GM13976 (cell line): ENCODE measurements around the gene MPZL1.

Experiments used
- DNase-seq: peaks from one replicate; pipeline ENCODE4 v3.0.0; 2012; ENCODE audit warnings: low spot score
- CTCF ChIP-seq: IDR thresholded peaks from 2 replicates; pipeline ENCODE4 v1.5.1; 2012; ENCODE audit warnings: borderline replicate concordance, mild to moderate bottlenecking; ENCODE audit not compliant: insufficient read depth; ENCODE audit errors: extremely low read depth, missing control alignments, control extremely low read depth
- in situ Hi-C: fragments of 300-500 bp; cut with MboI; formaldehyde crosslinking; loops from one replicate; pipeline ENCODE4 v1.12.0; 2022; ENCODE audit warnings: low sequenced_read_pairs, mixed read lengths, inconsistent platforms; ENCODE audit not compliant: unreplicated experiment

Gene MPZL1

GRCh38 chr1:167694691-167695090, 27.1 kb upstream of the MPZL1 start:
- TF ChIP-seq CTCF: no peak
- in situ Hi-C loops: no loop called here
- no peak for DNase-seq

DNA sequence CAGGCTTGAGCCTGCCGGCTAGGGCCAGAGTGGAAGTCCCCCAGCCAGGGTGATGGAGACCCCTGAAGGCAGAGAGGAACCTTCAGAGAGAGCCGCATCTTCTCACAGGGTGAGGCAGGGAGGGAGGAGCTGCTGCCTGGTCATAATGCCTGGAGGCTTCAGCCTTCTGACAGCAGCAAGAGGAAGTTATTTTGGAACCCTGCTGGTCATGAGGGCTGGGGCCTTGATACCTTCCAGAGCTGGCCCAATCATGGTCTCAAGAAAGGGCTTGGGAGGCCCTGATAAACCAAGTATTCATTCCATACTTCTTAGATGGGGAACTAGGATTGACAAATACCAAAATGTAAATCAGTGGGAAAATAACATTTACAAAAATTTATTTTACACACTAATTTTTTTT, 26.6 kb upstream of the MPZL1 start:
- in situ Hi-C loops: no loop called here
- DNase-seq: no peak
- no peak for TF ChIP-seq CTCF

GRCh38 chr1:167695756-167696561, 25.8 kb upstream of the MPZL1 start:
- in situ Hi-C loops: no loop called here
- no peak for DNase-seq
- TF ChIP-seq CTCF: no peak

GRCh38 chr1:167697667-167698141, 24.1 kb upstream of the MPZL1 start:
- in situ Hi-C loops: no loop called here
- DNase-seq: no peak
- no peak for TF ChIP-seq CTCF

DNA sequence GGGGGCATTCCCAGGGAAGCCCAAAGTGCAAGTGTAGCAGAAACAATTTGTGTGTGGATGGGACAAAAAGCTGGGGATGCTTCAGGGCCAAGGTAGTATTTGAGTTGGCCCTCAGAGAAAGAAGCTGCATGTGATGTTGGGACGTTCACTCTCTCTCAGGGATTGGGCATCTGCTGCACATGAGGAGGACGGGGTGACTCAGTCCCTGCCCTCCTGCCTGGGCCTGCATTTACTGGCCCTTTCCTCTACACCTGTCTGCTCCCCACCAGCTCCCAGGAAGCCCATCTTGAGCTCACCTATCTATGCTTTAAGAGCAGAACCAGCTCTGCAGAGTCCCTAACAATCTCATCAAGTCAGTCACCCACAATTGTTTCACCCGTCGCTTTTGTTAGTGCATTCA, 23.5 kb upstream of the MPZL1 start:
- in situ Hi-C loops: no loop called here

DNA sequence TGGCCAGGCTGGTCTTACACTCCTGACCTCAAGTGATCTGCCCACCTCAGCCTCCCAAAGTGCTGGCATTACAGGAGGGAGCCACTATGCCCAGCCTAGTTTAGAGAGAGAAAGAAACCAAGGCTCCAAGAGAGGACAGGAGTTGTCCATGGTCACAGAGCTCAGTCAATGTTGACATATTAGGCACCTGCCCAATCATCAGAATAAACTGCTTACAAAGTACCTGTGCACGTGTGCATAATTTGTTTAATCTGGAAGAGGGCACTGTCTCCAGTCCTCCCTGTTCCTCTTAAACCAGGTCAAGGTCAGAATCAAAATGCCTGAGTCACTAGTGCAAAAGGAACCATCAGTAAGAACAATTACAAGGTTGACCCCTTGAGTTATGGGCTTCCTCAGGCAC, 20.3 kb upstream of the MPZL1 start:
- TF ChIP-seq CTCF: no peak
- DNase-seq: no peak
- in situ Hi-C loops: no loop called here

More for the DNA sequence above, 23.5 kb upstream of the MPZL1 start:
- no peak for DNase-seq
- TF ChIP-seq CTCF: no peak
